ENCODE data around the gene GASK1A.

DNA sequence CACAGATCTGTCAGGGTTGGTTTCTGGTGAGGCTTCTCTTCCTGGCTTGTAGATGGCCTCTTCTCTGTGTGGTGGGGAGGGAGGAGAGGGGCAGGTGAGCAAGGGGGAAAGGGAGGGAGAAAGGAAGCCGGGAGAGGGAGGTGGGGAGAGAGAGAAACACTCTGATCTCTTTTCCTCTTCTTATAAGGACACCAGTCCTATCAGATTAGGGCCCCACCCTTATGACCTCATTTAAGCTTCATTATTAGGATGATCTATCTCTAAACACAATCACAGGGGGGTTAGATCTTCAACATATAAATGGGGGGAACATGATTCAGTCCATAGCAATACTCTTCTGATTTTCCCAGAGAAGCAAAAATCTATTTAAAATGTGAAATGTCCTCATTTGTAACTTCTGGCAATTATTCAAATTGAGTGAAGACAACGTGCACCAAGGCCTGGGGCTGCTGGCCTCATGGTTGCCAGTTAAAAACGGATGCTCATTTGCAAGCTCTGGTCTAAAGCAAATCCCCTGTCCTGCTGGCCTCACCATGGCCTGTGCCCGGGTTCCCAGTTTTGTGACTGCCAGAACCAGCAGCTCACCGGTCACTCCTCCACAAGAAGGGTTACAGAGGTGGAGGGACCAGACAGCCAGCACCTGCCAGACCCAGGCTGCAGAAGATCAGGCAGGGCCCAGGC lies 118.4 kb downstream of the GASK1A start:
- no peak for TF ChIP-seq POLR2A (IDR thresholded peaks at IDR 0.05; ENCODE audit: low read depth, low read length)
- TF ChIP-seq, protein P1, sequence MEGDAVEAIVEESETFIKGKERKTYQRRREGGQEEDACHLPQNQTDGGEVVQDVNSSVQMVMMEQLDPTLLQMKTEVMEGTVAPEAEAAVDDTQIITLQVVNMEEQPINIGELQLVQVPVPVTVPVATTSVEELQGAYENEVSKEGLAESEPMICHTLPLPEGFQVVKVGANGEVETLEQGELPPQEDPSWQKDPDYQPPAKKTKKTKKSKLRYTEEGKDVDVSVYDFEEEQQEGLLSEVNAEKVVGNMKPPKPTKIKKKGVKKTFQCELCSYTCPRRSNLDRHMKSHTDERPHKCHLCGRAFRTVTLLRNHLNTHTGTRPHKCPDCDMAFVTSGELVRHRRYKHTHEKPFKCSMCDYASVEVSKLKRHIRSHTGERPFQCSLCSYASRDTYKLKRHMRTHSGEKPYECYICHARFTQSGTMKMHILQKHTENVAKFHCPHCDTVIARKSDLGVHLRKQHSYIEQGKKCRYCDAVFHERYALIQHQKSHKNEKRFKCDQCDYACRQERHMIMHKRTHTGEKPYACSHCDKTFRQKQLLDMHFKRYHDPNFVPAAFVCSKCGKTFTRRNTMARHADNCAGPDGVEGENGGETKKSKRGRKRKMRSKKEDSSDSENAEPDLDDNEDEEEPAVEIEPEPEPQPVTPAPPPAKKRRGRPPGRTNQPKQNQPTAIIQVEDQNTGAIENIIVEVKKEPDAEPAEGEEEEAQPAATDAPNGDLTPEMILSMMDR (conservative IDR thresholded peaks at IDR 0.05; ENCODE audit: low read depth, low read length), result no peak
- no peak for TF ChIP-seq RAD21 (IDR thresholded peaks at IDR 0.05; ENCODE audit: low read length)
- no peak for TF ChIP-seq MXI1 (IDR thresholded peaks at IDR 0.05; ENCODE audit: borderline replicate concordance, low read depth, low read length)
- no peak for TF ChIP-seq CEBPB (IDR thresholded peaks at IDR 0.05; ENCODE audit: low read depth, low read length)
- no peak for TF ChIP-seq MAFK (IDR thresholded peaks at IDR 0.05; ENCODE audit: low read depth, low read length)
- TF ChIP-seq FOS (IDR thresholded peaks at IDR 0.05; ENCODE audit: low read depth, low read length), result no peak
- no peak for TF ChIP-seq USF2 (IDR thresholded peaks at IDR 0.05; ENCODE audit: low read depth, low read length)
- no peak for TF ChIP-seq ELK1 (IDR thresholded peaks at IDR 0.05; ENCODE audit: borderline replicate concordance, low read depth, low read length)
- TF ChIP-seq BHLHE40 (IDR thresholded peaks at IDR 0.05; ENCODE audit: low read depth, low read length), result no peak
- no peak for TF ChIP-seq CHD1 (IDR thresholded peaks at IDR 0.05; ENCODE audit: low read depth, low read length)
- no peak for TF ChIP-seq RCOR1 (IDR thresholded peaks at IDR 0.05; ENCODE audit: insufficient replicate concordance, low read length)
- no peak for TF ChIP-seq RFX5 (IDR thresholded peaks at IDR 0.05; ENCODE audit: low read depth, low read length)
- no peak for TF ChIP-seq MAZ (IDR thresholded peaks at IDR 0.05; ENCODE audit: borderline replicate concordance, low read depth, low read length)

Measured in IMR-90 (cell line).